Measurements from ENCODE around the gene AP2A1.

The AP2A1 gene

DNA sequence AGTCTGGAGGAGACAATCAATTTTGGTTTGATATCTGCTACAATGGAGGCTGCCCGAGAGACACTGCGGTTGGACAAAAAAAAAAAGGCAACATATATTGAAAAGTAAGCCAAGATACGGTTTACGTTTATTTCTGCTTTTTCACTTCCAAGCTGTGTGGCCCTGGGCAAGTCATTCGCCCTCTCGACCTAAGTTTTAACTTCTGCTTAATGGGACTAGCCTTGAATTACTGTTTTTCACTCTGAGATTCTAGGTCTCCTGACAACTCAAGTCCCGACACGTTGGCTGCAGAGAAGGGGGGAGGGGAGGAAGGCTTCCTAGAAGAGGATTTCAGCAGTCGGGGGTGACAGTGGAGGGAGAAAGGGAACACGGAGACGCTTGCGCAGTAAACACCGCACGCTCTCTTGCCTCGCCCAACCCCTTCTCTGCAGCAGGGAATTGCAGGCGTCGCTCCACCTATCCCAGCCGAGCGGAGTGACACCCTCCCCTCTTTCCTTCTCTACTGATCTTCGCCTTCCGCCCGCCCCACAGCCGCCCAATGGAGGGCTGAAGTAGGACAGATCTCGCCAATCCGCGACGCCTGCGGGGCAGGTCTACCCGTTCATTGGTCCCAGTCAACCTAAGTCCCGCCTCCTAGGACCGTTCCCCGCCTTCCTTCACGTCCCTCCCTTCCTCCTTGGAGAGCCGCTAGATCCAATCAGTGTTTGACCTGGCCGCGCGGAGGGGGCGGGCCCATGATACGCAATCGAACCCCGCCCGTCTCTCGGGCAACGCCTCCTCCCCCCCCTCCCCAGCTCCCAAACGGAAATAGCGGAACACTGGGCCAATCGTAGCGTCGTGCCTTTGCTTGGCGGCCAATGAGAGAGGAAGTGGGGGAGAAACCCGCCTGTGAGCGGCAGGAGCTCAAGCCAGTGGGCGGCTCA lies 533 bp upstream of the AP2A1 start:
- peak; percentile 95 for ATAC-seq

DNA sequence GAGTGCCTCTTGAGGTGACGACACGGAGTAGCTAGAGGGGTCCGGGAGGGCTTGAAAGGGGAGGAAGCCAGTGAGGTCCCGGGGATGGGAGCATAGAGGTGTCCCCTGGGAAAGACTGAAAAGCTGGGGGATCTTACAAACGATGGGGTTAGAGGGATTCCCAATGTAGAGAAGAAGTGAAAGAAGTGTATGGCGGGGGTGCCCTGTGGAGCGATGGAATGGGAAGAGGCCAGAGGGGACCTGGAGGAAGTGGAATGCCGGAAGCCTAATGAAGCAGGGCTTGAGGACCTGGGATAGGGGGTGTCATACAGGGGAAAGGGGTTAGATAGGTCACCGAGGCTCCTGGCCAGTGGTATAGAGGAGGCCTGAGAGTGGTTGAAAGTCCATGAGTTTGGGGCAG lies 580 bp downstream of the AP2A1 start:
- ATAC-seq (no peak), DNase-seq (no peak)

More for the DNA sequence above, 533 bp upstream of the AP2A1 start:
- DNase-seq, result peak; percentile 98

- no peak for ATAC-seq
Measured at GRCh38 chr19:49767967-49768581, 1.3 kb downstream of the AP2A1 start.

GRCh38 chr19:49770529-49770928 lies 3.7 kb downstream of the AP2A1 start:
- DNase-seq, result no peak
- ATAC-seq, result no peak

More at GRCh38 chr19:49767967-49768581, 1.3 kb downstream of the AP2A1 start:
- DNase-seq, result no peak

DNA sequence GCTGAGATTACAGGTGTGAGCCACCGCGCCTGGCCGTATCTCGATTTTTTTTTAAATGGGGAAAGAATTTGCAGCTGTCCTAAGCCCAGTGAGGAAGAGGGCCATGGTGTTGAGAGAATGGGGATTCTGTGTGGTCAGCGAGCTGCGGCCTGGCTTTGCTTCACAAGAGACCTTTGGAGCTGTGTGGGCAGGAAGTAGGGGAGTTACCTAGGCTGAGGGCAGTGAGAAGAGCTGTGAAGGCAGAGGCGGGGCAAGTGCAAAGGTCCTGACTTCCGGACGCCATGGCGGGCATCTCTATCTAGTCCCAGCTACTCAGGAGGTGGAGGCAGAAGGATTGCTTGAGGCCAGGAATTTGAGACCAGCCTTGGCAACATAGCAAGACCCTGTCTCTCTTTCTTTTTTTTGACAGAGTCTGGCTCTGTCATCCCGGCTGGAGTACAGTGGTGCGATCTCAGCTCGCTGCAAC lies 4.9 kb downstream of the AP2A1 start:
- DNase-seq, result no peak
- no peak for ATAC-seq

DNA sequence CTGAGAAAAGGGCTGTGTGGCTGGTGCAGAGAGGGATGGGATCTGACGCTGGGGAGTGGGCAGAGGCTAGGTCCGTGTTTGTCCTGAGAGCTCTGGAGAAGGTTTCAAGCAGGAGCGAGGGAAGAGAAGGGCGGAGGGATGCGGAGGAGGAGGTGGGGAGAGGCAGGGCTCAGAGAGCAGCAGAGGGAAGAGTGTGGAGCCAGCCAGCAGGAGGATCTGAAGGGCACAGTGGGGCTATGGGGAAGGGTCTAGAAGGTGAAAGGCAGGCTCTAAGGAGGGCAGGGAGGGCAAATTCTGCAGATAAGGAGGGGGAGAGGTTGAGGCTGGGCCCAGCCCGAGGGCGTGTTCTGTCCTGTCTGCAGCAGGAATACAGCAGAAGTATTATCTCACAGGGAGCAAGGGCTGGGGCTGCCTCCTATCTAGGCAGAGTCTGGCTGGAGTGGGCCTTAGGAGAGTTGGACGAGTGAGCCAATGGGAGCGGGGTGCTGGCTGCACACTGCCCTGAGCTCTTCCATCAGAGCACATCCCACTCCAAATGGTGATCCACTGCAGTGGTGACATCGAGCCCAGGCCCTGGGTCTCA lies 6.1 kb downstream of the AP2A1 start:
- no peak for DNase-seq
- no peak for ATAC-seq

GRCh38 chr19:49773663-49774350 lies 7.0 kb downstream of the AP2A1 start:
- no peak for DNase-seq
- no peak for ATAC-seq

DNA sequence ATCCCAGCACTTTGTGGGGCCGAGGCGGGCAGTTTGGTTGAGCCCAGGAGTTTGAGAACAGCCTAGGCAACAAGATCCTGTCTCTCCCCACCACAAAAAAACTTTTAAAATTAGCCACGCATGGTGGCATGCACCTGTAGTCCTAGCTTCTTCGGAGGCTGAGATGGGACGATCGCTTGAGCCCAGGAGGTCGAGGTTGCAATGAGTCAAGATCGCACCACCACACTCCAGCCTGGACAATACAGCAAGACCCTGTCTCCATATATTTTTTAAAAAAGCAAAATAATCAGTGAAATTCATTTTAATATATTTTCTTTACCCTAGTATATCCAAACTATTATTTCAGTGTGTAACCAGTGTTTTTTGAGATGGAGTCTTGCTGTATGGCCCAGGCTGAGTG lies 8.2 kb downstream of the AP2A1 start:
- DNase-seq (no peak), ATAC-seq (no peak)

GRCh38 chr19:49775742-49776370 lies 9.1 kb downstream of the AP2A1 start:
- DNase-seq (no peak), ATAC-seq (no peak)

DNA sequence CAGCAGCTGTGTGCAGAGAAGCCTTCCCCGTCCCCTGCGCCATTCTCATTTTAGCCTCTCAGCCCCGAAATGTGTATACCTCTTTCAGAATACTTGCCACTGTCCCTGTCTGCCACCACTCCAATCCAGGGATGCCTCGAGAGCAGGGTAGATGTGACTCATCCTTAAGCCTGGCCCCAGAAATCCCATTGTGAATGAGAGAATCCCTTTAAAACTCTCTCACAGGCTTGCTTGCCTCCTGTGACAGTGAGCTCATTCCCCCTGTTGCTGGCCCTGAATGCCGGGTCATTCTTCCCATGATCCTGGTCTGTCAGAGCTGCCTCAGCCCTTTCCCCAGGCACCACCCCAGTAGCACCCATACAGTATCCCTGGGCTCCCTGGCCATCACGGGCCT lies 9.6 kb downstream of the AP2A1 start:
- no peak for ATAC-seq

GRCh38 chr19:49779731-49780555 lies 13.1 kb downstream of the AP2A1 start:
- ATAC-seq (no peak), DNase-seq (no peak)

More for the DNA sequence above, 9.6 kb downstream of the AP2A1 start:
- no peak for DNase-seq

- ATAC-seq (no peak), DNase-seq (no peak)
Measured at GRCh38 chr19:49780861-49781260, 14.1 kb downstream of the AP2A1 start.

DNA sequence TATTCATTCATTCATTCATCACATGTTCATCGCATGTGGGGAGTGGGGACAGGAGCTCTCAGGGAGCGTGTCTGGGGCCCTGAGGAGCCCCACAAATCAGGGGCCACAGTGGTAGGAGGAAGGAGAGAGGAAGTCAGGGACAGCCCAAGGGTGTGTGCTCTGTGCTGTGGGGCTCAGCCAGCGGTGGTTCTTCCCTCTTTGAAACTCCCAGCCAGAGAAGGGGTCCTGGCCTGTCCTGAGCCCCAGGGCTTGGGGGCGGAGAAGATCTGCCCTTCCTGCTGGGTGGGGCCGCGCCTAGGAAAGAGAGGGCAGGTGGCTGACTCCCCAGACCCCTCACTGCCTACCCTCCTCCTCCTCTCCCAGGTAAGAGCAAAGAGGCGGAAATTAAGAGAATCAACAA lies 14.6 kb downstream of the AP2A1 start:
- ATAC-seq, result no peak
- no peak for DNase-seq

DNA sequence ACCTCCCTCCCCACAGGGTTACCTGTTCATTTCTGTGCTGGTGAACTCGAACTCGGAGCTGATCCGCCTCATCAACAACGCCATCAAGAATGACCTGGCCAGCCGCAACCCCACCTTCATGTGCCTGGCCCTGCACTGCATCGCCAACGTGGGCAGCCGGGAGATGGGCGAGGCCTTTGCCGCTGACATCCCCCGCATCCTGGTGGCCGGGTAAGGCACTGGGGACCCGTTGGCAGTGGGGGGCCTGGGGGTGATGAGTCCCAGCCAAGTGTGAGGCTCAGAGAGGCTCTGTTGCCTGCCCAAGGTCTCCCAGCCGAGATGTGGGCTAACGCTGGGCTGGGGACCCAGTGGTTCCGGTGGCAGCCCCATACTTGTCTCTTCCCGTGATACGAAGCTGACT lies 15.7 kb downstream of the AP2A1 start:
- DNase-seq, result no peak
- ATAC-seq, result no peak

DNA sequence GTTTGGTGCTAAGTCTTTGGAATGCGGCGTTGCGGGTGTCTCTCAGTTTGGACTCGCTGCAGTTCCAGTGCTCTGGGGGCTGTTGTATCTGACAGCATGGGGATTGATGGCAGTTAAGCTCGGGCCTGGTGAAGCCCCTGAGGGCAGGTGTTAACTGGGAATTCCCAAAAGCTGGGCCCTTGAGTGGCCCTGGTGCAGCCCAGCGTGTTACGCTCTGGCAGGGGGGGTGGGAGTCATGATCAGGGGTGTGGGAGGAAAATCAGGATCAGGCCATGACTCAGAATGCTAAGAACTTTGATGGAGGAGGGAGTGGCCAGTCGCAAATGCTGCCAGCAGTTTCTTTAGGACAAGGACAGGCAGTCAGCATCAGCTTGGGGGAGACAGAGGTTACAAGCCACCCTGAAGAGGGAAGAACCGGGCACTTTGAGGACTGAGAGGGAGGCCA lies 19.6 kb downstream of the AP2A1 start:
- no peak for ATAC-seq
- DNase-seq, result no peak

GRCh38 chr19:49787746-49788145 lies 20.9 kb downstream of the AP2A1 start:
- ATAC-seq (no peak), DNase-seq (no peak)

DNA sequence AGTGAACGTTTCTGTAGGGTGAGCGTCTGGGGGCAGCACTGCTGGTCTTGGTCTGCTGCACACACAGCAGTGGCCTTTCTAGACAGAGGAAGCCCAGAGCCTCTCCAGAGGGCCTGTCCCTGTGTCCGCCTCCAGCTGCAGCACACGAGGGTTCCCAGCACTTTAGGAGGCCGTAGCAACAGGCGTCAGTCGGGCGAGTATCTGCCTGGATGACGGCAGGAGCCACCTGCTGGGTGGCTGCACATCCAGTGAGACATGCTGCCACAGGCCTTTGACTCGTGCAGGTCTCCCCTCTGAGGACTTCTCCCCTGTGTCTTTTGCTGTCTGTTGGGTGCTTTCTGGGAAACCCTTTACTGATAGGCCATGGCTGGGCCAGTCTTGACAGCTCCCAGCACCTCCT lies 22.1 kb downstream of the AP2A1 start:
- ATAC-seq, result no peak
- DNase-seq, result no peak

- DNase-seq (no peak), ATAC-seq (no peak)
Measured at GRCh38 chr19:49790866-49791265, 24.1 kb downstream of the AP2A1 start.

- DNase-seq, result no peak
- no peak for ATAC-seq
Measured at GRCh38 chr19:49791776-49792445, 25.1 kb downstream of the AP2A1 start.

GRCh38 chr19:49792829-49793560 lies 26.2 kb downstream of the AP2A1 start:
- ATAC-seq (no peak), DNase-seq (no peak)

Measured in stimulated activated naive CD8-positive, alpha-beta T cell treated with anti-CD3 and anti-CD28 coated beads, Interleukin-15, Interleukin-2, amounts not matched to agents 100 U/mL and 50 U/mL, for 24 hours (primary cell).